Trophoblast cell (in vitro differentiated cells and primary cell): ENCODE results near the gene PREP.

ENCODE experiments used
- DNase-seq, 2 donors: peaks; one replicate each; pipeline ENCODE4 v3.0.0-alpha.2; 2016
- H2AFZ ChIP-seq: 2 replicates; pipeline ENCODE4 v1.6.1; 2013; ENCODE audit warnings: low read length, moderate library complexity, mild to moderate bottlenecking; ENCODE audit not compliant: insufficient read depth, poor library complexity
- H2AK5ac ChIP-seq: 2 replicates; pipeline ENCODE4 v1.6.1; 2013; ENCODE audit warnings: mild to moderate bottlenecking, low read length
- H2BK120ac ChIP-seq: 2 replicates; pipeline ENCODE4 v1.6.1; 2013; ENCODE audit warnings: low read length, mild to moderate bottlenecking, moderate library complexity; ENCODE audit not compliant: insufficient read depth, poor library complexity
- H2BK12ac ChIP-seq: 2 replicates; pipeline ENCODE4 v1.6.1; 2013; ENCODE audit warnings: mild to moderate bottlenecking, low read length, moderate library complexity
- H2BK5ac ChIP-seq: 2 replicates; pipeline ENCODE4 v1.6.1; 2013; ENCODE audit warnings: low read length, low read depth, moderate library complexity, mild to moderate bottlenecking; ENCODE audit not compliant: poor library complexity
- H3K14ac ChIP-seq: 2 replicates; pipeline ENCODE4 v1.6.1; 2013; ENCODE audit warnings: mild to moderate bottlenecking, low read length
- H3K18ac ChIP-seq: 2 replicates; pipeline ENCODE4 v1.6.1; 2013; ENCODE audit warnings: mild to moderate bottlenecking, low read length
- H3K23ac ChIP-seq: 2 replicates; pipeline ENCODE4 v1.6.1; 2013; ENCODE audit warnings: low read length
- H3K27ac ChIP-seq: 2 replicates; pipeline ENCODE4 v1.5.1; 2013; ENCODE audit warnings: low read depth, mild to moderate bottlenecking, inconsistent platforms, low read length, moderate library complexity
- H3K27me3 ChIP-seq: 2 replicates; pipeline ENCODE4 v1.6.1; 2013; ENCODE audit warnings: inconsistent platforms, mild to moderate bottlenecking, low read length, moderate library complexity; ENCODE audit not compliant: insufficient read depth
- H3K36me3 ChIP-seq, 2 experiments: 1 replicate in 1 of 2; 2 replicates in 1 of 2; pipeline ENCODE4 v1.6.1; 2013; ENCODE audit warnings: low read length in 2 of 2, mild to moderate bottlenecking in 2 of 2, moderate library complexity in 1 of 2; ENCODE audit not compliant: insufficient read depth in 2 of 2, control insufficient read depth in 1 of 2
- H3K4ac ChIP-seq: 2 replicates; pipeline ENCODE4 v1.6.1; 2013; ENCODE audit warnings: low read depth, mild to moderate bottlenecking, low read length, moderate library complexity
- H3K4me1 ChIP-seq, 2 experiments: 1 replicate in 1 of 2; 2 replicates in 1 of 2; pipeline ENCODE4 v1.6.1; 2013; ENCODE audit warnings: low read length in 2 of 2, mild to moderate bottlenecking in 2 of 2, moderate library complexity in 1 of 2; ENCODE audit not compliant: insufficient read depth in 2 of 2, control insufficient read depth in 1 of 2
- H3K4me2 ChIP-seq: 2 replicates; pipeline ENCODE4 v1.6.1; 2013; ENCODE audit warnings: inconsistent platforms, mild to moderate bottlenecking, low read length, moderate library complexity
- H3K4me3 ChIP-seq: 2 replicates; pipeline ENCODE4 v1.5.1; 2013; ENCODE audit warnings: mild to moderate bottlenecking, low read depth, low read length, inconsistent platforms
- H3K79me1 ChIP-seq: one replicate; pipeline ENCODE4 v1.6.1; 2013; ENCODE audit warnings: low read length
- H3K79me2 ChIP-seq: 2 replicates; pipeline ENCODE4 v1.6.1; 2013; ENCODE audit warnings: low read length, mild to moderate bottlenecking; ENCODE audit not compliant: control insufficient read depth, insufficient read depth, poor library complexity
- H3K9ac ChIP-seq: 2 replicates; pipeline ENCODE4 v1.6.1; 2013; ENCODE audit warnings: mild to moderate bottlenecking, low read length
- H3K9me3 ChIP-seq: 2 replicates; pipeline ENCODE4 v1.6.1; 2013; ENCODE audit warnings: low read depth, mild to moderate bottlenecking, control low read depth, inconsistent platforms, low read length; ENCODE audit not compliant: insufficient read depth
- H4K12ac ChIP-seq: 2 replicates; pipeline ENCODE4 v1.6.1; 2013; ENCODE audit warnings: low read depth, mild to moderate bottlenecking, low read length, moderate library complexity
- H4K8ac ChIP-seq: 2 replicates; pipeline ENCODE4 v1.6.1; 2013; ENCODE audit warnings: low read depth, mild to moderate bottlenecking, low read length, moderate library complexity
- H4K91ac ChIP-seq: one replicate; pipeline ENCODE4 v1.6.1; 2013; ENCODE audit warnings: low read depth, mild to moderate bottlenecking, low read length, moderate library complexity
- WGBS: extraction: QIAGEN DNeasy Blood & Tissue Kit; methylation state at CpG from one replicate; pipeline ENCODE4 v1.1.7; 2013; ENCODE audit warnings: missing lambda C conversion rate; ENCODE audit not compliant: insufficient read length, insufficient coverage; ENCODE audit errors: extremely low coverage; 5-methylcytosine and 5-hydroxymethylcytosine counted together

Gene PREP

DNA sequence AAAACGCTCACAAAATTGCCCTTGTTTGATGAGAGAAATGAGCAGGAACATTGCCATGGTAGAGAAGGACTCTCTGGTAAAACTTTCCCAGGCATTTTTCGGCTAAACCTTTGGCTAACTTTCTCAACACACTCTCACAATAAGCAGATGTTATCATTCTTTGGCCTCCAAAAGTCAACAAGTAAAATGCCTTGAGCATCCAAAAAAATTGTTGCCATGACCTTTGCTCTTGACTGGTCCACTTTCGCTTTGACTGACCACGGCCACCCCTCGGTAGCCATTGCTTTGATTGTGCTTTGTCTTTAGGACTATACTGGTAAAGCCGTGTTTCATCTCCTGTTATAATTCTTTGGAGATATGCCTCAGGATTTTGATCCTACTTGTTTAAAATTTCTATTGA, 41.1 kb upstream of the PREP start:
- no CpG with 5 or more reads among the region's 6 CpGs for WGBS
- H3K18ac ChIP-seq, result no peak overlapping the region
- no peaks in the 10 kb centered on the region for H3K4me1 ChIP-seq
- no peaks in the 10 kb centered on the region for H3K79me2 ChIP-seq
- H4K8ac ChIP-seq, result no peak overlapping the region
- no peaks in the 10 kb centered on the region for H3K9me3 ChIP-seq
- no peak overlapping the region for H3K4me2 ChIP-seq
- H3K14ac ChIP-seq, result no peak overlapping the region
- no peaks in the 10 kb centered on the region for H3K27me3 ChIP-seq
- no peak overlapping the region for H3K9ac ChIP-seq
- no peak overlapping the region for H3K23ac ChIP-seq
- H4K12ac ChIP-seq, result no peak overlapping the region
- H3K4ac ChIP-seq, result no peak overlapping the region
- no peak overlapping the region for H2AK5ac ChIP-seq
- no peaks in the 10 kb centered on the region for H3K36me3 ChIP-seq
- H2BK120ac ChIP-seq, result no peak overlapping the region
- H2BK5ac ChIP-seq, result no peak overlapping the region
- no peak overlapping the region for H4K91ac ChIP-seq
- H3K79me1 ChIP-seq, result no peaks in the 10 kb centered on the region
- no peak overlapping the region for H3K4me3 ChIP-seq
- no peak overlapping the region for H2BK12ac ChIP-seq
- no peak overlapping the region for H3K27ac ChIP-seq
- peak in 1 of 2 donors; percentile 37 for DNase-seq
- H2AFZ ChIP-seq, result no peak overlapping the region

DNA sequence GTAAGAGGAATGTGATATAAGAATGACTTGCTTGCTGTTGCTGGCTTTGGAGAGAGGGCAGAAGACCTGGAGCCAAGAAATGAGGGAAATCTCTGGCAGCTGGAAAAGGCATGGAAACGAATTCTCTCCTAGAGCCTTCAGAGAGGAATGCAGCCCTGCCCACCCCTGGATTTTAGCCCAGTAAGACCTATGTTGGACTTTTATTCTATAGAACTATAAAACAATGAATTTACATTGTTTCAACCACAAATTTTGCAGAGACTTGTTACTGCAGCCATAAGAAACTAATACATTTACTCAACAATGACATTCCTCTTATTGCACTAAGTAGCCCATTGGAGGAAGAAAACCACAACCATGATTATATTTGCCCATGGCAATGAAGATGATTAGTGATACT, 39.5 kb upstream of the PREP start:
- Histone ChIP-seq H3K36me3 (no peaks in the 10 kb centered on the region), H3K27ac (no peak overlapping the region), H2AFZ (no peak overlapping the region), H3K9me3 (no peaks in the 10 kb centered on the region), H3K4ac (no peak overlapping the region), H3K79me2 (no peaks in the 10 kb centered on the region), H3K4me3 (no peak overlapping the region), H4K12ac (no peak overlapping the region), H2BK12ac (no peak overlapping the region), H4K91ac (no peak overlapping the region), H2BK5ac (no peak overlapping the region), H3K27me3 (no peaks in the 10 kb centered on the region), H4K8ac (no peak overlapping the region), H2BK120ac (no peak overlapping the region), H3K14ac (no peak overlapping the region), H3K9ac (no peak overlapping the region), H2AK5ac (no peak overlapping the region), H3K4me2 (no peak overlapping the region), H3K4me1 (no peaks in the 10 kb centered on the region), H3K79me1 (no peaks in the 10 kb centered on the region), H3K18ac (no peak overlapping the region), H3K23ac (no peak overlapping the region)
- no CpG with 5 or more reads among the region's 1 CpG for WGBS
- no peak for DNase-seq

DNA sequence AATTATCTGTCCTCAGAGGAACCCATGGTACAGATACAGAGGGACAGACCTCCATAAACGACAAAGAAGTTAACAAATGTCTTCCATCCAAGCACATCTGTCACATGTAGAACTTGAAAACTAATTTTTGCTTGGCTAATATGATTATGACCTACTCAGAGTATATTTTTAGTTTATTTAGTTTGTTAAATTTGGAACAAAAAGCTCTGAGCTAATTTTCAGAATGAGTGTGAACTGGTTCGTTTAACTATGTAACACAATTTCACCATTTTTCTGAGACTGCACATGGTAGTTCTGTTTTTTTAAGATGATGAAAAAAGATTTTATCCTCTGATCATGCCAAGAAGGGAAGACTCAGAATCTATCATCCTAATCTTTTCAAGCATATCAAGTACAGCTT, 34.4 kb upstream of the PREP start:
- Histone ChIP-seq H3K4me2 (no peak overlapping the region), H4K8ac (no peak overlapping the region), H3K4me1 (peaks cover 0 to 2% of the 10 kb centered on the region in 2 experiments), H3K27me3 (no peaks in the 10 kb centered on the region), H2AFZ (no peak overlapping the region), H3K27ac (no peak overlapping the region), H2BK12ac (no peak overlapping the region), H3K36me3 (no peaks in the 10 kb centered on the region), H4K91ac (no peak overlapping the region), H3K4me3 (no peak overlapping the region), H3K18ac (no peak overlapping the region), H2BK120ac (no peak overlapping the region), H3K9ac (no peak overlapping the region), H4K12ac (no peak overlapping the region), H3K14ac (no peak overlapping the region), H2AK5ac (no peak overlapping the region), H3K4ac (no peak overlapping the region), H3K79me1 (no peaks in the 10 kb centered on the region), H3K23ac (no peak overlapping the region), H3K9me3 (no peaks in the 10 kb centered on the region), H3K79me2 (no peaks in the 10 kb centered on the region), H2BK5ac (no peak overlapping the region)
- DNase-seq, result no peak
- WGBS, result no CpG with 5 or more reads among the region's 2 CpGs

DNA sequence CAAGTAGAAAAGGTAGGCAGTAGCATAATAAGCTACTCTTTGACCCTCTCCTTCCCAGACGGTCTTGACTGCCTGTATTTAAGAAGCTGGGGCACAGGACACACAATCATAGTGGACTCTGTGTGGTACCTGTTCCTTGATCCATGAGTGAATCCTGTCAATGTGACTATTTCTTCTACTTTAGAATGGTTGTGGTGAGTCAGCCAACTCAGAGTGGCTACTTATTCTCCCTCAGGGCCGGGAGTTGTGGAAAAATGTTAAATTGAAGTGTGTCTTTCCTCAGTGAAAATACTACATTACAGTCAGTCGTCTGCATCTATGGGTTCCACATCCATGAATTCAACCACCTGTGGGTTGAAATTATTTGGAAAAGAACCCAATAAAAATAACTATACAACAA, 30.8 kb upstream of the PREP start:
- no peak overlapping the region for H4K12ac ChIP-seq
- H3K9me3 ChIP-seq, result no peaks in the 10 kb centered on the region
- H3K27ac ChIP-seq, result no peak overlapping the region
- no peaks in the 10 kb centered on the region for H3K36me3 ChIP-seq
- peak overlapping the region; percentile 38 for H4K8ac ChIP-seq
- no peak overlapping the region for H3K9ac ChIP-seq
- H2BK120ac ChIP-seq, result peak overlapping the region; percentile 66
- no peak overlapping the region for H2AFZ ChIP-seq
- no peak overlapping the region for H4K91ac ChIP-seq
- no CpG with 5 or more reads among the region's 3 CpGs for WGBS
- peak in 1 of 2 donors; percentile 30 for DNase-seq
- peak overlapping the region; percentile 49 for H2BK5ac ChIP-seq
- peaks cover 0 to 2% of the 10 kb centered on the region in 2 experiments for H3K4me1 ChIP-seq
- no peaks in the 10 kb centered on the region for H3K79me2 ChIP-seq
- peak overlapping the region; percentile 86 for H2AK5ac ChIP-seq
- H3K4ac ChIP-seq, result no peak overlapping the region
- H3K14ac ChIP-seq, result no peak overlapping the region
- no peak overlapping the region for H3K4me2 ChIP-seq
- no peak overlapping the region for H3K18ac ChIP-seq
- peak overlapping the region; percentile 92 for H2BK12ac ChIP-seq
- H3K79me1 ChIP-seq, result no peaks in the 10 kb centered on the region
- H3K23ac ChIP-seq, result no peak overlapping the region
- H3K27me3 ChIP-seq, result no peaks in the 10 kb centered on the region
- no peak overlapping the region for H3K4me3 ChIP-seq
